SK-N-SH (cell line): Measurements from ENCODE around the gene MTERF4. TPM values are rescaled to one million over a fixed set of nuclear protein-coding genes. Genes with fewer than 3 reads are reported as not detected.

ENCODE experiments used
- CTCF ChIA-PET: fragments of 300-600, 350-600 bp; formaldehyde crosslinking; extraction: SDS; loops from one replicate; lab custom pipeline; 2021; lab: Yijun Ruan, JAX
- POLR2A ChIA-PET: fragments of 350-600 bp; sonication (Branson Sonifier 250); formaldehyde crosslinking; extraction: SDS; loops from one replicate; lab custom pipeline; 2020; ENCODE audit warnings: antibody characterized with exemption, inconsistent platforms; lab: Yijun Ruan, JAX
- DNase-seq: peaks from one replicate; pipeline ENCODE4 v3.0.0; 2012
- H2AFZ ChIP-seq: fragments of 200-600 bp; sonication (generic); 2 replicates; pipeline ENCODE4 v1.8.1; 2016; ENCODE audit warnings: antibody characterized with exemption, mild to moderate bottlenecking, low read depth
- H3F3A ChIP-seq: fragments of 200-600 bp; sonication (generic); replicated peaks from 2 replicates; pipeline ENCODE3; 2016; ENCODE audit warnings: antibody characterized with exemption, mild to moderate bottlenecking; ENCODE audit not compliant: insufficient read depth
- H3K27ac ChIP-seq, 2 experiments: fragments of 200-500 bp in 1 of 2; fragments of 200-600 bp in 1 of 2; sonication (Bioruptor generic) in 1 of 2; sonication (generic), shearing (Covaris generic) in 1 of 2; 2 replicates each; pipeline versions ENCODE4 v1.5.1 to v1.6.1; 2014 to 2016; ENCODE audit warnings: low read depth in 2 of 2, inconsistent platforms in 1 of 2, low read length in 1 of 2, mild to moderate bottlenecking in 1 of 2, mixed read lengths in 1 of 2
- H3K27me3 ChIP-seq: fragments of 200-600 bp; sonication (generic), shearing (Covaris generic); 2 replicates; pipeline ENCODE4 v1.6.1; 2016; ENCODE audit warnings: mixed run types; ENCODE audit not compliant: insufficient read depth
- H3K36me3 ChIP-seq, 2 experiments: fragments of 200-500 bp in 1 of 2; fragments of 200-600 bp in 1 of 2; sonication (Bioruptor generic) in 1 of 2; sonication (generic) in 1 of 2; replicated peaks in 1 of 2; 2 replicates each; pipeline versions ENCODE3 to v1.5.1; 2014 to 2016; ENCODE audit warnings: low read length in 1 of 2, mild to moderate bottlenecking in 1 of 2; ENCODE audit not compliant: insufficient read depth in 2 of 2, control insufficient read depth in 1 of 2
- H3K4me1 ChIP-seq, 2 experiments: fragments of 200-500 bp in 1 of 2; fragments of 200-600 bp in 1 of 2; sonication (Bioruptor generic) in 1 of 2; sonication (generic), shearing (Covaris generic) in 1 of 2; 2 replicates each; pipeline versions ENCODE4 v1.5.1 to v1.6.1; 2014 to 2016; ENCODE audit warnings: low read depth in 1 of 2, low read length in 1 of 2, mixed run types in 1 of 2; ENCODE audit not compliant: insufficient read depth in 2 of 2, control insufficient read depth in 1 of 2
- H3K4me2 ChIP-seq: fragments of 200-600 bp; sonication (generic), shearing (Covaris generic); 2 replicates; pipeline ENCODE4 v1.6.1; 2017; ENCODE audit warnings: mixed run types
- H3K4me3 ChIP-seq, 2 experiments: fragments of 200-500 bp in 1 of 2; fragments of 200-600 bp in 1 of 2; sonication (Bioruptor generic) in 1 of 2; sonication (generic), shearing (Covaris generic) in 1 of 2; 2 replicates each; pipeline versions ENCODE4 v1.5.1 to v1.8.1; 2014 to 2016; ENCODE audit warnings: low read depth in 2 of 2, inconsistent platforms in 1 of 2, low read length in 1 of 2, mild to moderate bottlenecking in 1 of 2, mixed read lengths in 1 of 2, moderate library complexity in 1 of 2
- H3K79me2 ChIP-seq: fragments of 200-600 bp; sonication (generic); 2 replicates; pipeline ENCODE4 v1.8.1; 2017; ENCODE audit warnings: mild to moderate bottlenecking; ENCODE audit not compliant: insufficient read depth
- H3K9ac ChIP-seq: fragments of 200-600 bp; sonication (generic); 2 replicates; pipeline ENCODE4 v1.6.1; 2017; ENCODE audit warnings: mixed run types
- H3K9me2 ChIP-seq: fragments of 200-600 bp; sonication (generic); 2 replicates; pipeline ENCODE4 v1.6.1; 2017; ENCODE audit warnings: mixed run types
- H3K9me3 ChIP-seq: fragments of 200-600 bp; sonication (generic); 2 replicates; pipeline ENCODE4 v1.6.1; 2017; ENCODE audit warnings: mixed run types, mild to moderate bottlenecking, moderate library complexity
- H4K20me1 ChIP-seq: fragments of 200-600 bp; sonication (generic); 2 replicates; pipeline ENCODE4 v1.6.1; 2017; ENCODE audit warnings: mild to moderate bottlenecking, mixed run types; ENCODE audit not compliant: insufficient read depth
- CHD2 ChIP-seq: fragments of 150-350 bp; IDR thresholded peaks from 2 replicates; pipeline ENCODE4 v1.6.1; 2018; ENCODE audit warnings: low read length; ENCODE audit not compliant: partially characterized antibody
- EP300 ChIP-seq, 2 experiments: IDR thresholded peaks; 2 replicates each; pipeline versions ENCODE4 v1.4.0 to v1.6.1; 2012; ENCODE audit warnings: borderline replicate concordance in 1 of 2, low read depth in 1 of 2, low read length in 1 of 2
- EZH2phosphoT487 ChIP-seq: fragments of 200-600 bp; sonication (generic); IDR thresholded peaks from 2 replicates; pipeline ENCODE4 v1.6.1; 2017; ENCODE audit warnings: low read depth, mixed run types, mild to moderate bottlenecking, antibody characterized with exemption, moderate library complexity, borderline replicate concordance
- FOXJ3 ChIP-seq: sonication (generic); formaldehyde crosslinking; IDR thresholded peaks from 2 replicates; pipeline ENCODE4 v1.5.1; 2020; ENCODE audit warnings: mild to moderate bottlenecking, missing genetic modification reagents
- FOXM1 ChIP-seq: IDR thresholded peaks from 2 replicates; pipeline ENCODE4 v1.4.0; 2012; ENCODE audit warnings: low read depth, mild to moderate bottlenecking
- GABPA ChIP-seq: IDR thresholded peaks from 2 replicates; pipeline ENCODE4 v1.4.0; 2012; ENCODE audit warnings: low read depth, mild to moderate bottlenecking
- GATA2 ChIP-seq: sonication (generic); formaldehyde crosslinking; IDR thresholded peaks from 2 replicates; pipeline ENCODE4 v1.5.0; 2020; ENCODE audit warnings: mild to moderate bottlenecking, missing genetic modification reagents
- IRF3 ChIP-seq: fragments of 150-350 bp; IDR thresholded peaks from 2 replicates; pipeline ENCODE4 v1.6.1; 2016; ENCODE audit warnings: mild to moderate bottlenecking, low read depth, low read length
- MEF2A ChIP-seq: IDR thresholded peaks from 2 replicates; pipeline ENCODE4 v1.4.0; 2012; ENCODE audit warnings: low read depth, borderline replicate concordance
- MXI1 ChIP-seq: IDR thresholded peaks from 2 replicates; pipeline ENCODE4 v1.6.1; 2012; ENCODE audit warnings: mild to moderate bottlenecking, low read depth, low read length, improper control_type of control experiment
- NFIC ChIP-seq: IDR thresholded peaks from 2 replicates; pipeline ENCODE4 v1.4.0; 2012; ENCODE audit warnings: borderline replicate concordance
- POLR2AphosphoS5 ChIP-seq: IDR thresholded peaks from 2 replicates; pipeline ENCODE4 v1.6.1; 2012; ENCODE audit warnings: low read depth, low read length
- RAD21 ChIP-seq: IDR thresholded peaks from 2 replicates; pipeline ENCODE4 v1.6.1; 2012; ENCODE audit warnings: mild to moderate bottlenecking, low read length
- RCOR1 ChIP-seq: fragments of 150-350 bp; IDR thresholded peaks from 2 replicates; pipeline ENCODE4 v1.6.1; 2017; ENCODE audit warnings: antibody characterized with exemption, low read length
- RXRA ChIP-seq: IDR thresholded peaks from 2 replicates; pipeline ENCODE4 v1.4.0; 2012; ENCODE audit warnings: low read depth, mild to moderate bottlenecking, borderline replicate concordance
- TAF1 ChIP-seq: IDR thresholded peaks from 2 replicates; pipeline ENCODE4 v1.6.1; 2012; ENCODE audit warnings: low read depth, mild to moderate bottlenecking, low read length, moderate library complexity, borderline replicate concordance
- TCF12 ChIP-seq: IDR thresholded peaks from 2 replicates; pipeline ENCODE4 v1.4.0; 2012
- USF1 ChIP-seq: IDR thresholded peaks from 2 replicates; pipeline ENCODE4 v1.4.0; 2012; ENCODE audit warnings: low read depth, borderline replicate concordance
- USF2 ChIP-seq: fragments of 150-350 bp; IDR thresholded peaks from 2 replicates; pipeline ENCODE4 v1.6.1; 2017; ENCODE audit warnings: antibody characterized with exemption, low read length, low read depth, borderline replicate concordance
- WGBS: methylation state at CpG from one replicate; pipeline ENCODE4 v1.1.6; 2017; ENCODE audit warnings: low lambda C conversion rate; 5-methylcytosine and 5-hydroxymethylcytosine counted together
- polyA plus RNA-seq, 3 experiments: library from polyadenylated mRNA; depleted of rRNA; stranded (reverse); fragments of >200 nt; gene quantifications; 2 replicates each; pipeline ENCODE4 v1.2.3, GENCODE V29; 2012
- TF ChIP-seq, protein P1 (sequence below): IDR thresholded peaks from 2 replicates; pipeline ENCODE4 v1.4.0; 2012; ENCODE audit warnings: low read depth

MTERF4 gene
- polyA plus RNA-seq, 1 of the 3 experiments (the other 2 are of a cell fraction): 31.0 TPM

- Histone ChIP-seq H3K9me3 (no peaks in the 10 kb centered on the region), H3F3A (no peaks in the 10 kb centered on the region), H4K20me1 (no peaks in the 10 kb centered on the region), H3K4me1 (no peaks in the 10 kb centered on the region; a peak in 1 of 4 replicates), H3K27me3 (no peaks in the 10 kb centered on the region), H3K4me3 (no peak overlapping the region), H3K9me2 (no peaks in the 10 kb centered on the region), H3K79me2 (no peaks in the 10 kb centered on the region), H3K36me3 (no peaks in the 10 kb centered on the region)
- 72% methylated on average over 19 of the region's 21 CpGs for WGBS
- CTCF ChIA-PET: interaction anchor here (0.9 to 1.8 kb wide), 4 partner anchors 12 to 152 kb away, joined by 3 to 7 read pairs (median 5); no protein-coding TSS in a partner anchor
- POLR2A ChIA-PET: no interaction called here
- no peak for TF ChIP-seq USF2
- TF ChIP-seq, protein P1, sequence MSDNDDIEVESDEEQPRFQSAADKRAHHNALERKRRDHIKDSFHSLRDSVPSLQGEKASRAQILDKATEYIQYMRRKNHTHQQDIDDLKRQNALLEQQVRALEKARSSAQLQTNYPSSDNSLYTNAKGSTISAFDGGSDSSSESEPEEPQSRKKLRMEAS: no peak
- TF ChIP-seq IRF3: no peak
- no peak for TF ChIP-seq TAF1
- TF ChIP-seq POLR2AphosphoS5: no peak
- TF ChIP-seq, all 33 proteins: peak for 0
- no peak overlapping the region for H3K9ac ChIP-seq
- no peak for DNase-seq
- H2AFZ ChIP-seq: no peak overlapping the region
- H3K27ac ChIP-seq: no peak overlapping the region
- no peak overlapping the region for H3K4me2 ChIP-seq
Observed at GRCh38 chr2:241066171-241066892, 35.8 kb downstream of the MTERF4 start.

DNA sequence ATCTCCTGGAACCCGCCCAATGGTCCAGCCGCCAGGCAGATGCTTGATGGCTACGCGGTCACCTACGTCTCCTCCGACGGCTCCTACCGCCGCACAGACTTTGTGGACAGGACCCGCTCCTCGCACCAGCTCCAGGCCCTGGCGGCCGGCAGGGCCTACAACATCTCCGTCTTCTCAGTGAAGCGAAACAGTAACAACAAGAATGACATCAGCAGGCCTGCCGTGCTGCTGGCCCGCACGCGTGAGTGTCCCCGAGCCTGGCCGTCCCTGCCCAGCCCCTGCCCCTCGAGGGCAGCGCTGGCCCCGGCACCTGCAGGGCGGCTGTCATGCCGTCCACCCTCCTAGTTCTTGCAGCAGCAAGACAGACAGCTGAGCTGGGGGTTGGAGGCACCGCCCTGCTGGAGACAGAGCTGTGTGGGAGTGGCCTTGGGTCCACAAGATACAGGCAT, 36.7 kb downstream of the MTERF4 start:
- POLR2A ChIA-PET: no interaction called here
- CTCF ChIA-PET: interaction anchor here (1.1 to 1.5 kb wide), 3 partner anchors 13 to 214 kb away, joined by 3 to 6 read pairs (median 6); no protein-coding TSS in a partner anchor

More for the DNA sequence above, 36.7 kb downstream of the MTERF4 start:
- H3K9me2 ChIP-seq: no peaks in the 10 kb centered on the region
- no peaks in the 10 kb centered on the region for H3K36me3 ChIP-seq
- no peaks in the 10 kb centered on the region for H3F3A ChIP-seq
- no peak overlapping the region for H3K4me2 ChIP-seq
- no peaks in the 10 kb centered on the region for H3K9me3 ChIP-seq
- no peaks in the 10 kb centered on the region; the same call in 1 of the 2 replicates for H3K27me3 ChIP-seq
- no peak overlapping the region for H2AFZ ChIP-seq
- H3K4me1 ChIP-seq: no peaks in the 10 kb centered on the region; a peak in 1 of 4 replicates
- no peaks in the 10 kb centered on the region for H4K20me1 ChIP-seq
- H3K27ac ChIP-seq: no peak overlapping the region
- H3K79me2 ChIP-seq: no peaks in the 10 kb centered on the region
- no peak overlapping the region for H3K9ac ChIP-seq
- TF ChIP-seq FOXJ3 (CRISPR knock-in tag): no peak
- TF ChIP-seq USF1: no peak
- no peak for TF ChIP-seq RAD21
- TF ChIP-seq GATA2: no peak
- TF ChIP-seq USF2: no peak
- TF ChIP-seq GABPA: no peak
- TF ChIP-seq EZH2phosphoT487: no peak
- no peak for TF ChIP-seq FOXM1
- no peak for TF ChIP-seq RCOR1
- TF ChIP-seq EP300 (IDR thresholded peaks at IDR 0.05; ENCODE audit: borderline replicate concordance in 1 of 2, low read depth in 1 of 2, low read length in 1 of 2): no peak
- TF ChIP-seq CHD2: no peak
- TF ChIP-seq MXI1: no peak
- no peak for TF ChIP-seq TAF1
- TF ChIP-seq IRF3: no peak
- no peak for TF ChIP-seq NFIC
- no peak for TF ChIP-seq TCF12
- no peak for TF ChIP-seq RXRA
- no peak for TF ChIP-seq MEF2A
- no peak overlapping the region for H3K4me3 ChIP-seq
- WGBS: 90% methylated on average over 17 of the region's 27 CpGs
- DNase-seq: peak; percentile 24
